ENCODE measurements around the gene CCDC15. TPM values are rescaled to one million over a fixed set of nuclear protein-coding genes. Genes with fewer than 3 reads are reported as not detected.

Gene CCDC15, protein sequence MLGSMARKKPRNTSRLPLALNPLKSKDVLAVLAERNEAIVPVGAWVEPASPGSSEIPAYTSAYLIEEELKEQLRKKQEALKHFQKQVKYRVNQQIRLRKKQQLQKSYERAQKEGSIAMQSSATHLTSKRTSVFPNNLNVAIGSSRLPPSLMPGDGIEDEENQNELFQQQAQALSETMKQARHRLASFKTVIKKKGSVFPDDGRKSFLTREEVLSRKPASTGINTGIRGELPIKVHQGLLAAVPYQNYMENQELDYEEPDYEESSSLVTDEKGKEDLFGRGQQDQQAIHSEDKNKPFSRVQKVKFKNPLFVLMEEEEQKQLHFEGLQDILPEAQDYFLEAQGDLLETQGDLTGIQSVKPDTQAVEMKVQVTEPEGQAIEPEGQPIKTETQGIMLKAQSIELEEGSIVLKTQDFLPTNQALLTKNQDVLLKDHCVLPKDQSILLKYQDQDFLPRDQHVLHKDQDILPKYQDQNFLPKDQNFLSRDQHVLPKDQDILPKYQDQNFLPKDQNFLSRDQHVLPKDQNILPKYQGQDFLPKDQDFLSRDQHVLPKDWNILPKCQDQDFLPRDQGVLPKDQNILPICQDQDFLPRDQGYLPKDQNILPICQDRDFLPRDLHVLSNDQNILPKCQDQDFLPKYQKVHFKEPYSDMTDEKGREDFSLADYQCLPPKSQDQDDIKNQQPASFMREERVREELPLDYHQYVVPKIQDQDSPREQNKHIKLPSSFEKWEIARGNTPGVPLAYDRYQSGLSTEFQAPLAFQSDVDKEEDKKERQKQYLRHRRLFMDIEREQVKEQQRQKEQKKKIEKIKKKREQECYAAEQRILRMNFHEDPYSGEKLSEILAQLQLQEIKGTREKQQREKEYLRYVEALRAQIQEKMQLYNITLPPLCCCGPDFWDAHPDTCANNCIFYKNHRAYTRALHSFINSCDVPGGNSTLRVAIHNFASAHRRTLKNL
- total RNA-seq = 3.4 and 4.0 TPM in 2 replicates

DNA sequence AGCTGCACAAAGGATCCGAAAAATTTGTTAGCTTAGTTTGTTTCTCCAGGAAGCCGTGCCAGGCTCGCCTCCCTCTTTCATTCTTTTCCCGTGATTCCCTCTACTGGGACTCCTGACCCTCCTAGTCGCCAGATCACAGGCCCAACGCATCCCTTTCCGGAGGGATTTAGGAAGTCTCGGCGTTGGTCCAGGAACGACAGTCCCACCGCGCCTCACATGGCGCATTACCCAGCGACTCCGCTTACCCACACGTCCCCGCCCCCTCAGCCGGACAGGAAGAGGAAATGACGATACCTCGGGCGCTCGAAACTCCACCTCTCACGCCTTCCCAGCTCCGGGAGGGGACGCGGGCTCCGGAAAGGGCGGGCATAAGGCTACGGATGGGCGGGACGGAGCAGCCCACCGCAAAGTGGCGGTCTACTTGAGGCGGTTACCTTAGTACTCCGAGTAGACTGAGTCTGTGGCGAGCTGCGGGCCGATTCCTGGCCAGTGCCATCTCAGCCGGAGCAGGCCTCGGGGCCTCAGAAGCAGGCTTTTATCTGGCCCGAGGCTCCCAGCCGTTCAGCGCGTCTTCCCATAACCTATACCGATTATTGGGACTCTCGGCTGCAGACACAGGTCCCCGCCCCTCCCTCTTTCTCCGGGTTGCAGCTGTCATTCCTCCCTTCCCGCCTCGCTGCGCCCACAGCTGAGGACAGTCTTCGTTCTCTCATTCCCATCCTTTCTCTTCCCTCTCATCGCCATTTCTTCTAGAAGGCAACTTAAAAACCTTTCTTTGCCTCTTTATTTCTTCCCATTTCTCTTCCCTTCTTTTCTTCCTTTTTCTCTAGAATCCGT lies at the start of gene CCDC15:
Gene CCDC15, plus strand, starts transcription at position 450 of the 837 bp plus-strand sequence. CDS start 531 bp downstream, outside the sequence.

DNA sequence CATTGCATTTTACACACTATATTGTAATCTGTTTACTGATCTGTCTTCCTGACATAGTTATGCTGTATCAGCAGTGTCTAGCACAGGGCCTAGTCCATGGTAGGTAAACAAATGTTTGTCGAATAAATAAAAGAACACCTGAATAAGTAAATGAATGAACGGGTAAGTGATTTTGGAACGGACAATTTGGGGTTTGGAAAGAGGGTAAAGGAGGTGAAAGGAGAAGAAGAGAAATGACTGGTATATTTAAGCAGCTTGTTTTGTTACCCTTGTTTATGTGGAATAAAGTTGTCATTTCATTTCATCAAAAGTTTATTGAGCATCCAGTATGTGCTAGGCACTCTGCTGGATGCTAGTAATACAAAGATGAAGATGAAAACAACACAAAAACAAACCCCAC lies 35.1 kb upstream of the CCDC15 start, which contains the start of gene HEPN1:
Gene HEPN1, plus strand, starts transcription at position 301 of the 400 bp plus-strand sequence.

DNA sequence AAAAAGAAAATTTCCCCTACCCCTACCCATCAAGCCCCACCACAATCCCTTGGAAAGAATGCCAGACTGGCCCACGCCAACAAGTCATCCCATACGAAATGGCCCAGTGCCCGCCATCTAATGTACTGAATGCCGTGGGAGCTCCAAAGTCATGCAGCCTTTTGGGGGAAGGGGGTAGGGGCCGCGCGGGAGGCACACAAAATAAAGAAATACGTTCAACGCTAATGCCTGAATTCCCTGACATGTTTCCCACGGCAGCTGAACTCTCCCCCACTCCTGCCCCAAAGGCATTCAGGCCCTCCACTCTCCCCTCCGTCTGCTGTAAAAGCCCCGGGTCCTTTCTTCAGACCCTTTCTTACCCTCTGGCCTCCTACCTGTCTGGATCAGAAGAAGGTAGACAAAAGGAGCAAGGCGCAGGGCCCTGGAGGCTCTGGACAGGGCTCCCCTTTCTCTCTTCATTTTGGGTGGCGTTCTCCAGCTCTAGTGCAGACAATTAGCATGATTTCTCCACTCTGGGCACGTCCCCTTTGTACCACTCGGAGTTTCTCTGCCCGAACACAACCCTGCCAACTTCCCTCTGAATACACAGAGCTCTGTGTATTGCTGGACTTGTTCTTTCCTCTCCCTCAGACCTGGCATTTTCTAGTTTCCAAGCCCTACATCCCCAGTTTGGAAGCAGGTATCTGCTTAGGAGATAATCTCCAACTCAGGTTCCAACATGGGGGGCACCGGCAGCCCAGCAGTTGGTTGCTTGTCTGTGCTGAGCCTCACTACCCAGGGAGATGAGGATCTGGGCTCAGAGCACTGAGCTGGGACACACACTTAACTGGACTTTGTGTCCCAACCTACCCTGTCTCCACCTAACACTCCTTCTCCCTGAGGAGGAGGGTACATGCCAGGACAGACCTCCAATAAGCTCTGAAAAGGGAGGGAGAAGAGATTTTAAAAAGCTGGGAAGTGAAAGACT lies 18.2 kb upstream of the CCDC15 start, which contains the start of gene HEPACAM:
Gene HEPACAM, minus strand, starts transcription at position 500 of the 967 bp plus-strand sequence. Its CDS starts 41 bp downstream, at position 459.

DNA sequence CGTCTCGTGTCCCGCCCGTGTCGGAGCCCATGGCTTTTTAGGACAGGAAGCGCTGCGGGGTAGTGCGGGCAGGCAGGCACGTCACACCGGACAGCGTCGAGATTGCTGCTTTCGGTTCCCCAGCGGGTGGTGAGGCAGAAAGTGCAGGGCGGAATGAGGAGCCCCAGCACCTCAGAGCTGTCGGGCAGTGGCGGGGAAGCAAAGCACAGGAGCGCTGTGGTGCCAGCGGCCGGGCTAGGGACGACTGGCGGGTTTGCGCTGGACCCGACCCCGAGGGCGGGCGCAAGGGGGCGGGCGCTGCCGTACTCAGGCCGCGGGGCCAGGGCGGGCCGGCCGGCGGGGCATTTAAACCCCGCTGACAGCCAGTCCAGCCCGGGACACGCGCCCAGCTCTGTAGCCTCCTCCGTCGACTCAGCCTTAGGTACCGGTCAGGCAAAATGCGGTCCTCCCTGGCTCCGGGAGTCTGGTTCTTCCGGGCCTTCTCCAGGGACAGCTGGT lies 109.0 kb downstream of the CCDC15 start, which contains the start of gene SLC37A2:
Gene SLC37A2, plus strand, starts transcription at position 375 of the 498 bp plus-strand sequence. Its CDS starts 63 bp downstream, at position 438.

Other genes starting within 250 kb of the CCDC15 start
- gene NRGN, start 214.3 kb upstream of the CCDC15 start, total RNA-seq = 6.6 and 7.1 TPM in 2 replicates
- 0.17 and 0.74 TPM in 2 replicates for gene VSIG2, start 201.9 kb upstream of the CCDC15 start, total RNA-seq
- under 0.01 and 0.17 TPM in 2 replicates for gene ESAM, start 191.9 kb upstream of the CCDC15 start, total RNA-seq
- gene MSANTD2, start 153.8 kb upstream of the CCDC15 start, total RNA-seq = 6.5 and 7.1 TPM in 2 replicates
- 31.7 and 37.8 TPM in 2 replicates for gene ROBO3, start 88.8 kb upstream of the CCDC15 start, total RNA-seq
- 2.2 and 2.7 TPM in 2 replicates for gene ROBO4, start 56.3 kb upstream of the CCDC15 start, total RNA-seq
- gene HEPN1, start 35.0 kb upstream of the CCDC15 start, total RNA-seq = not detected in 2 replicates
- under 0.01 TPM in 1 of 2 replicates, not detected in the other for gene HEPACAM, start 18.2 kb upstream of the CCDC15 start, total RNA-seq
- 4.9 and 5.0 TPM in 2 replicates for gene SLC37A2, start 109.1 kb downstream of the CCDC15 start, total RNA-seq
- 27.5 and 33.3 TPM in 2 replicates for gene TMEM218, start 157.4 kb downstream of the CCDC15 start, total RNA-seq
- gene PKNOX2, start 210.5 kb downstream of the CCDC15 start, total RNA-seq = 0.84 and 1.2 TPM in 2 replicates